WERI-Rb-1 (cell line): ENCODE measurements around the gene MAP3K5.

Experiments used
- DNase-seq: peaks from one replicate; pipeline ENCODE4 v3.0.0-alpha.2; 2020
- H3K27ac ChIP-seq: fragments of 250-450 bp; sonication (Bioruptor Pico); 2 replicates; pipeline ENCODE4 v1.5.1; 2020; ENCODE audit warnings: mild to moderate bottlenecking, moderate library complexity
- H3K27me3 ChIP-seq: fragments of 250-450 bp; sonication (Bioruptor Pico); 2 replicates; pipeline ENCODE4 v1.5.1; 2021; ENCODE audit warnings: mild to moderate bottlenecking, low read depth, moderate library complexity; ENCODE audit not compliant: insufficient read depth, severe bottlenecking
- H3K36me3 ChIP-seq: fragments of 250-450 bp; sonication (Bioruptor Pico); 2 replicates; pipeline ENCODE4 v1.5.1; 2020; ENCODE audit warnings: mild to moderate bottlenecking, moderate library complexity
- H3K4me3 ChIP-seq: 2 replicates; pipeline ENCODE4 v1.5.1; 2011; ENCODE audit warnings: low read depth, mild to moderate bottlenecking, control low read depth, low read length
- H3K9me3 ChIP-seq: fragments of 250-450 bp; sonication (Bioruptor Pico); 2 replicates; pipeline ENCODE4 v1.5.1; 2021; ENCODE audit warnings: mild to moderate bottlenecking, moderate library complexity; ENCODE audit not compliant: severe bottlenecking
- CTCF ChIP-seq: IDR thresholded peaks from 2 replicates; pipeline ENCODE4 v1.5.1; 2011; ENCODE audit warnings: low read depth, mild to moderate bottlenecking, control low read depth, inconsistent platforms, low read length

The MAP3K5 gene

GRCh38 chr6:136728033-136728939 is 64.0 kb downstream of the MAP3K5 start:
- TF ChIP-seq CTCF = no peak
- H3K9me3 ChIP-seq = no peaks in the 10 kb centered on the region
- H3K27ac ChIP-seq = no peak overlapping the region
- H3K36me3 ChIP-seq = no peaks in the 10 kb centered on the region
- no peaks in the 10 kb centered on the region for H3K27me3 ChIP-seq
- no peak for DNase-seq
- H3K4me3 ChIP-seq = no peak overlapping the region

GRCh38 chr6:136726837-136727557 is 65.3 kb downstream of the MAP3K5 start:
- Histone ChIP-seq H3K27me3 (no peaks in the 10 kb centered on the region), H3K4me3 (no peak overlapping the region), H3K36me3 (no peaks in the 10 kb centered on the region), H3K9me3 (no peaks in the 10 kb centered on the region), H3K27ac (no peak overlapping the region)
- no peak for DNase-seq
- TF ChIP-seq CTCF = no peak

- no peaks in the 10 kb centered on the region for H3K36me3 ChIP-seq
- H3K27me3 ChIP-seq = no peaks in the 10 kb centered on the region
- no peak overlapping the region for H3K27ac ChIP-seq
- no peak for DNase-seq
- no peak overlapping the region for H3K4me3 ChIP-seq
- TF ChIP-seq CTCF = no peak
- H3K9me3 ChIP-seq = peaks cover 4% of the 10 kb centered on the region
Measured at GRCh38 chr6:136725124-136725523, 67.2 kb downstream of the MAP3K5 start.

- no peak for TF ChIP-seq CTCF
- H3K4me3 ChIP-seq = no peak overlapping the region
- no peaks in the 10 kb centered on the region for H3K27me3 ChIP-seq
- peaks cover 4% of the 10 kb centered on the region for H3K9me3 ChIP-seq
- H3K27ac ChIP-seq = no peak overlapping the region
- H3K36me3 ChIP-seq = no peaks in the 10 kb centered on the region
- no peak for DNase-seq
Measured at GRCh38 chr6:136723780-136724179, 68.5 kb downstream of the MAP3K5 start.

- Histone ChIP-seq H3K36me3 (no peaks in the 10 kb centered on the region), H3K27ac (no peak overlapping the region), H3K27me3 (no peaks in the 10 kb centered on the region), H3K9me3 (peaks cover 4% of the 10 kb centered on the region), H3K4me3 (no peak overlapping the region)
- no peak for TF ChIP-seq CTCF
- DNase-seq = no peak
Measured at GRCh38 chr6:136721467-136721866, 70.8 kb downstream of the MAP3K5 start.
